Fibroblast of villous mesenchyme (primary cell): Measurements from ENCODE around the gene TUBA4B. TPM values are rescaled to one million over a fixed set of nuclear protein-coding genes. Genes with fewer than 3 reads are reported as not detected.

ENCODE experiments used
- DNase-seq: peaks from one replicate; pipeline ENCODE4 v3.0.0-alpha.2; 2010; ENCODE audit warnings: low read depth
- H3K4me3 ChIP-seq: 2 replicates; pipeline ENCODE4 v1.5.1; 2011; ENCODE audit warnings: low read depth, mild to moderate bottlenecking, low read length
- CTCF ChIP-seq: IDR thresholded peaks from 2 replicates; pipeline ENCODE4 v1.5.1; 2012; ENCODE audit warnings: low read depth, mild to moderate bottlenecking, low read length; ENCODE audit not compliant: insufficient read depth
- total RNA-seq: library from RNA; depleted of rRNA; stranded (reverse); fragments of >200 nt; gene quantifications from 2 replicates; pipeline ENCODE4 v1.2.3, GENCODE V29; 2012

The TUBA4B gene
- total RNA-seq, 1 donor: not detected

- H3K4me3 ChIP-seq: no peak overlapping the region
- TF ChIP-seq CTCF: no peak
- DNase-seq: no peak
Observed at GRCh38 chr2:219219784-219220532, 33.1 kb upstream of the TUBA4B start.

- no peak overlapping the region for H3K4me3 ChIP-seq
- no peak for TF ChIP-seq CTCF
- DNase-seq: no peak
Observed at GRCh38 chr2:219220652-219221402, 32.2 kb upstream of the TUBA4B start.

- no peak for DNase-seq
- TF ChIP-seq CTCF: no peak
- no peak overlapping the region for H3K4me3 ChIP-seq
Observed at GRCh38 chr2:219221957-219222518, 31.0 kb upstream of the TUBA4B start.

GRCh38 chr2:219223831-219224610 lies 29.0 kb upstream of the TUBA4B start:
- DNase-seq: no peak
- no peak for TF ChIP-seq CTCF
- no peak overlapping the region for H3K4me3 ChIP-seq

- DNase-seq: no peak
- no peak for TF ChIP-seq CTCF
- H3K4me3 ChIP-seq: no peak overlapping the region
Observed at GRCh38 chr2:219225350-219225749, 27.7 kb upstream of the TUBA4B start.

- H3K4me3 ChIP-seq: peak overlapping the region; percentile 76
- peak; percentile 7 for DNase-seq
- TF ChIP-seq CTCF: no peak
Observed at GRCh38 chr2:219228041-219228910, 24.8 kb upstream of the TUBA4B start.
